ENCODE results near the gene EIF5B.

DNA sequence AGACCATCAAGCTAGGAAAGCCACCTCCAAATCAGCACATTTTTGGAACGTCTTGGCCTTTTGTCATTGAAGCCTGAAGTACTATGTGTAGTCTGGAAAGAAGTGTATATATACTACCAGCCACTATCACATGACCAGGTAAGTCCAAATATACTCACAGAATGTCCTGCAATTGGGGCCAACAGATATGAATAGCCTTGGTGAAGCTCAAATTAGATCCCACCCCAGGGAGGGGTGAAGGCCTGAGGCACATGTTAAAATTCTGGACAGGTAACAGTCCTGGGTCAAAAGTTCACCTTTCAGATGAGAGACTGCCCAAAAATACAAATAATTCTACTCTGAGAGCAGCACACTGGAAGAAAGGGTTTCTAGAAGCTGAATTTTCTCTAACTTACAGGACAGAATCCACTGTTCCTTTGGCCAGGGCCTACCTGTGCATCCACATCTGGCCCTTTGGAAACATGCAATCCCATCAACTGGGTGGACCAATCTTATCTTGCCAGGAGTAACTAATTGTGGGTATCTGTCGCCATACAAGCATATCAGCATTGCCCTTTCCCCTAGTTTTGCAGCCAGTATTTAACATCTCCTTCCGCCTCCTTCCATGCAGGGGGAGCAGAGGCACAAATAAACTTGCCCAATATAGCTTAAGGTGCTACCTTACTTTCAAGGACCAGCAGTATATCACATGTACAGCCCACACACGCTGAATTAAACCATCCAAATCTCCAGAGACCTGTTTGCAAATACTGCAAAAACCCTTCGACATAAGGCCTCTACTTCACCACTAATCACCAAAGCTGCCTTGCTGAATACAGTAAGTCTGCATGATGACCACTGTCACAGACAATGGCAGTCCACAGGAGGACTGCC, 67.8 kb downstream of the EIF5B start:
- no peak for TF ChIP-seq CTCF (conservative IDR thresholded peaks at IDR 0.05; ENCODE audit: low read depth in 2 of 2)
- no peak for TF ChIP-seq EZH2 (IDR thresholded peaks at IDR 0.05; ENCODE audit: low read depth, unreplicated experiment)
